Neuronal stem cell (in vitro differentiated cells): ENCODE results near the gene NBAS.

ENCODE experiments used
- DNase-seq: peaks from one replicate; pipeline ENCODE4 v3.0.0-alpha.2; 2013; ENCODE audit warnings: low spot score
- H2AFZ ChIP-seq: one replicate; pipeline ENCODE4 v1.6.1; 2013; ENCODE audit warnings: mild to moderate bottlenecking, low read length, inconsistent platforms
- H2AK5ac ChIP-seq: 2 replicates; pipeline ENCODE4 v1.6.1; 2013; ENCODE audit warnings: low read depth, mild to moderate bottlenecking, inconsistent platforms, low read length, moderate library complexity, mixed read lengths
- H2BK120ac ChIP-seq: 2 replicates; pipeline ENCODE4 v1.6.1; 2013; ENCODE audit warnings: low read depth, mild to moderate bottlenecking, inconsistent platforms, low read length, moderate library complexity, mixed read lengths
- H2BK12ac ChIP-seq: one replicate; pipeline ENCODE4 v1.6.1; 2013; ENCODE audit warnings: low read length, inconsistent platforms
- H2BK15ac ChIP-seq: 2 replicates; pipeline ENCODE4 v1.6.1; 2013; ENCODE audit warnings: mild to moderate bottlenecking, low read length, inconsistent platforms, mixed read lengths
- H2BK5ac ChIP-seq: one replicate; pipeline ENCODE4 v1.6.1; 2013; ENCODE audit warnings: inconsistent platforms, mild to moderate bottlenecking, low read length, moderate library complexity
- H3K14ac ChIP-seq: one replicate; pipeline ENCODE4 v1.6.1; 2013; ENCODE audit warnings: low read length, inconsistent platforms
- H3K18ac ChIP-seq: 2 replicates; pipeline ENCODE4 v1.6.1; 2013; ENCODE audit warnings: low read length, inconsistent platforms
- H3K23ac ChIP-seq: 2 replicates; pipeline ENCODE4 v1.6.1; 2013; ENCODE audit warnings: low read depth, mild to moderate bottlenecking, mixed read lengths, low read length, inconsistent platforms; ENCODE audit not compliant: poor library complexity
- H3K27ac ChIP-seq: replicated peaks from 3 replicates; pipeline ENCODE4 v1.5.1; 2013; ENCODE audit warnings: low read length, inconsistent platforms
- H3K27me3 ChIP-seq, 3 experiments: 2 replicates each; pipeline ENCODE4 v1.6.1; 2013; ENCODE audit warnings: low read length in 3 of 3, mild to moderate bottlenecking in 2 of 3, inconsistent platforms in 1 of 3, low read depth in 1 of 3, mixed read lengths in 1 of 3, moderate library complexity in 1 of 3; ENCODE audit not compliant: control insufficient read depth in 3 of 3, insufficient read depth in 3 of 3
- H3K36me3 ChIP-seq, 2 donors: replicated peaks in 1 of 2; 2 replicates each; pipeline ENCODE4 v1.6.1; 2013; ENCODE audit warnings: low read length in 2 of 2; ENCODE audit not compliant: control insufficient read depth in 2 of 2, insufficient read depth in 2 of 2
- H3K4ac ChIP-seq: 2 replicates; pipeline ENCODE4 v1.6.1; 2013; ENCODE audit warnings: inconsistent platforms, mild to moderate bottlenecking, low read length, moderate library complexity
- H3K4me1 ChIP-seq, 2 donors: 1 replicate in 1 of 2; 2 replicates in 1 of 2; pipeline ENCODE4 v1.6.1; 2013; ENCODE audit warnings: low read length in 2 of 2, low read depth in 1 of 2; ENCODE audit not compliant: control insufficient read depth in 2 of 2, insufficient read depth in 1 of 2
- H3K4me2 ChIP-seq: one replicate; pipeline ENCODE4 v1.6.1; 2013; ENCODE audit warnings: mild to moderate bottlenecking, low read length, inconsistent platforms; ENCODE audit not compliant: insufficient read depth, poor library complexity, severe bottlenecking
- H3K4me3 ChIP-seq, 2 donors: 2 replicates each; pipeline ENCODE4 v1.5.1; 2013; ENCODE audit warnings: low read length in 2 of 2, mild to moderate bottlenecking in 2 of 2, inconsistent platforms in 1 of 2, moderate library complexity in 1 of 2
- H3K79me1 ChIP-seq: one replicate; pipeline ENCODE4 v1.6.1; 2013; ENCODE audit warnings: low read depth, mild to moderate bottlenecking, inconsistent platforms, low read length, moderate library complexity
- H3K9ac ChIP-seq: one replicate; pipeline ENCODE4 v1.6.1; 2013; ENCODE audit warnings: mild to moderate bottlenecking, low read depth, low read length, inconsistent platforms; ENCODE audit not compliant: poor library complexity
- H3K9me3 ChIP-seq, 2 donors: replicated peaks in 1 of 2; 2 replicates each; pipeline versions ENCODE3 to v1.6.1; 2013; ENCODE audit warnings: low read length in 2 of 2, mild to moderate bottlenecking in 2 of 2, inconsistent platforms in 1 of 2, low read depth in 1 of 2, mixed read lengths in 1 of 2, moderate library complexity in 1 of 2; ENCODE audit not compliant: control insufficient read depth in 2 of 2, insufficient read depth in 1 of 2
- H4K8ac ChIP-seq: one replicate; pipeline ENCODE4 v1.6.1; 2013; ENCODE audit warnings: low read depth, mild to moderate bottlenecking, inconsistent platforms, low read length, moderate library complexity
- H4K91ac ChIP-seq: one replicate; pipeline ENCODE4 v1.6.1; 2013; ENCODE audit warnings: low read length, low read depth, mild to moderate bottlenecking, inconsistent platforms; ENCODE audit not compliant: poor library complexity
- WGBS, 2 donors: extraction: QIAGEN DNeasy Blood & Tissue Kit; methylation state at CpG; one replicate each; pipeline ENCODE4 v1.1.7; 2013; ENCODE audit warnings: missing lambda C conversion rate in 2 of 2, mixed read lengths in 1 of 2; ENCODE audit not compliant: insufficient read length in 2 of 2, insufficient replicate concordance in 1 of 2; ENCODE audit errors: extremely low coverage in 2 of 2; 5-methylcytosine and 5-hydroxymethylcytosine counted together

The NBAS gene

GRCh38 chr2:15222856-15223255 lies 338.3 kb downstream of the NBAS start:
- no peak overlapping the region for H4K91ac ChIP-seq
- no peak overlapping the region for H3K9ac ChIP-seq
- H2BK120ac ChIP-seq: no peak overlapping the region
- DNase-seq: no peak
- H3K27me3 ChIP-seq: no peaks in the 10 kb centered on the region
- no peak overlapping the region for H2BK5ac ChIP-seq
- WGBS, 2 donors: no CpG with 5 or more reads among the region's 3 CpGs
- peaks cover 2 to 7% of the 10 kb centered on the region in 2 donors for H3K9me3 ChIP-seq
- H2BK15ac ChIP-seq: no peak overlapping the region
- H3K14ac ChIP-seq: no peak overlapping the region
- peaks cover 2 to 13% of the 10 kb centered on the region in 2 donors for H3K36me3 ChIP-seq
- H2BK12ac ChIP-seq: no peak overlapping the region
- no peak overlapping the region for H3K18ac ChIP-seq
- no peak overlapping the region for H4K8ac ChIP-seq
- H3K4me1 ChIP-seq: peaks cover 0 to 4% of the 10 kb centered on the region in 2 donors
- H2AFZ ChIP-seq: no peak overlapping the region
- H3K4me2 ChIP-seq: no peak overlapping the region
- H3K79me1 ChIP-seq: no peaks in the 10 kb centered on the region
- H3K4me3 ChIP-seq: no peak overlapping the region
- no peak overlapping the region for H3K27ac ChIP-seq
- H3K4ac ChIP-seq: no peak overlapping the region
- no peak overlapping the region for H3K23ac ChIP-seq
- H2AK5ac ChIP-seq: no peak overlapping the region

DNA sequence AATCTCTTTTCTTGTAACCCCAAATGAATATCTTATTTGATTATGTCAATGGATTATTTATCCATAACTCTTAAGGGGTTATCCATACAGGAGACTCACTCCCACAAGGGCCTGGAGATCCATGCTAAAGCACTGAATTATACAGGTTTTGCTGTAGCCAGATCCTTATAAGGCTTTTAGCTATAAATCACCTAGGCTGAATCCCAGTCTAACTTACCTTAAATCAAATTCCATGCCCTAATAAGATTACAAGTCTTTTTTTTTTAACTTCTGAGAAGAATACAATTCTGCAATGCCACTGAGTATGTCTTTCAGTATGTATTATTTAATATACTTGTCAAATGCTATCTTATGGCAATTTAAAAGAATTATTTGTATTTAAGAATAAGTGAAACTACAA lies 340.5 kb downstream of the NBAS start:
- Histone ChIP-seq H3K79me1 (no peaks in the 10 kb centered on the region), H3K9ac (no peak overlapping the region), H3K9me3 (peaks cover 0 to 2% of the 10 kb centered on the region in 2 donors), H3K4me2 (no peak overlapping the region), H2BK5ac (no peak overlapping the region), H2AK5ac (no peak overlapping the region), H3K27ac (no peak overlapping the region), H3K27me3 (no peaks in the 10 kb centered on the region), H2AFZ (no peak overlapping the region), H3K4me1 (peaks cover 0 to 4% of the 10 kb centered on the region in 2 donors), H3K23ac (no peak overlapping the region), H3K18ac (no peak overlapping the region), H4K8ac (no peak overlapping the region), H3K14ac (no peak overlapping the region), H2BK12ac (no peak overlapping the region), H4K91ac (no peak overlapping the region), H3K4ac (no peak overlapping the region), H2BK120ac (no peak overlapping the region), H3K36me3 (peaks cover 2 to 14% of the 10 kb centered on the region in 2 donors), H3K4me3 (no peak overlapping the region), H2BK15ac (no peak overlapping the region)
- DNase-seq: no peak

DNA sequence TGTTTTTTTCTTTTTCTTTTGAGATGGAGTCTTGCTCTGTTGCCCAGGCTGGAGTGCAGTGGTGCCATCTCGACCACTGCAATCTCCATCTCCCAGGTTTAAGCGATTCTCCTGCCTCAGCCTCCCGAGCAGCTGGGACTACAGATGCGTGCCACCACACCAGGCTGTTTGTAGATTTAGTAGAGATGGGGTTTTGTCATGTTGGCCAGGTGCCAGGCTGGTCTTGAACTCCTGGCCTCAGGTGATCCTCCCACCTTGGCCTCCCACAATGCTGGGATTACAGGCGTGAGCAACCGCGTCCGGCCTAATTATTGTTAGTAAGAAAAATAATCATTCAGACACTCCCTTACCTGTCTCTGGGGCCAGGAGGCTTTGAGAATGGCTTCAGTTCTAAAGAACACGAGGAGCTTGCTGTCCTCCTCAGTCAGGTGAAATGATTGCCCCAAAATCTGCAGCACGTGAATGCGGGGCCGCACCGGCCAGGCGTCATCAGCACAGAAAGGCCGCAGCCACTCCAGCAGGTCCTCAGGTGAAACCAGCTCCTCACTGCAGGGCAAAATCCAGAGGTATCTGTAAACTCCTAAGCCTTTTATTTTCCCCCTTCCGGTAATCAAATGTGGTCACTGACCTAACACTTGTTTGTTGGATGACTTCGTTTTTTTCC lies 342.6 kb downstream of the NBAS start:
- H3K27ac ChIP-seq: no peak overlapping the region
- H2AFZ ChIP-seq: no peak overlapping the region
- H3K4me1 ChIP-seq: peaks cover 0 to 4% of the 10 kb centered on the region in 2 donors
- no peak overlapping the region for H2BK5ac ChIP-seq
- H3K9me3 ChIP-seq: peaks cover 0 to 2% of the 10 kb centered on the region in 2 donors
- no peak overlapping the region for H2BK15ac ChIP-seq
- H3K9ac ChIP-seq: no peak overlapping the region
- H4K8ac ChIP-seq: no peak overlapping the region
- no CpG with 5 or more reads among the region's 17 CpGs for WGBS, 2 donors
- no peak overlapping the region for H3K4ac ChIP-seq
- no peak overlapping the region for H3K18ac ChIP-seq
- no peak overlapping the region for H3K4me2 ChIP-seq
- no peak overlapping the region for H2BK12ac ChIP-seq
- H3K27me3 ChIP-seq: no peaks in the 10 kb centered on the region
- no peak overlapping the region for H4K91ac ChIP-seq
- H3K14ac ChIP-seq: no peak overlapping the region
- no peak overlapping the region for H3K23ac ChIP-seq
- H3K79me1 ChIP-seq: no peaks in the 10 kb centered on the region
- H3K36me3 ChIP-seq: peaks cover 2 to 14% of the 10 kb centered on the region in 2 donors
- peak overlapping the region; percentile 75 for H2AK5ac ChIP-seq
- H3K4me3 ChIP-seq: no peak overlapping the region
- no peak overlapping the region for H2BK120ac ChIP-seq
- no peak for DNase-seq

- H4K91ac ChIP-seq: no peak overlapping the region
- WGBS, 2 donors: no CpG with 5 or more reads among the region's 6 CpGs
- H3K36me3 ChIP-seq: peaks cover 3 to 7% of the 10 kb centered on the region in 2 donors
Observed at GRCh38 chr2:15212249-15212648, 348.9 kb downstream of the NBAS start.

More at GRCh38 chr2:15212249-15212648, 348.9 kb downstream of the NBAS start:
- Histone ChIP-seq H2BK12ac (no peak overlapping the region), H3K27me3 (no peaks in the 10 kb centered on the region), H3K79me1 (no peaks in the 10 kb centered on the region), H3K4me3 (no peak overlapping the region), H3K4ac (no peak overlapping the region), H3K27ac (no peak overlapping the region), H3K18ac (no peak overlapping the region), H3K14ac (no peak overlapping the region), H3K4me1 (no peaks in the 10 kb centered on the region), H3K9ac (no peak overlapping the region), H4K8ac (no peak overlapping the region), H3K9me3 (peaks cover 0 to 7% of the 10 kb centered on the region in 2 donors), H2AFZ (no peak overlapping the region), H2BK120ac (no peak overlapping the region), H3K23ac (no peak overlapping the region), H2BK5ac (no peak overlapping the region), H3K4me2 (no peak overlapping the region), H2AK5ac (no peak overlapping the region), H2BK15ac (no peak overlapping the region)
- DNase-seq: no peak
